ENCODE measurements around the gene GALT.

GALT gene

GRCh38 chr9:34675048-34675714 is 28.7 kb downstream of the GALT start:
- no peak overlapping the region for H3K4me3 ChIP-seq (ENCODE audit: low read depth, low read length)
- no peak for DNase-seq (ENCODE audit: low read depth, low spot score)
- ChIA-PET CTCF (interaction anchor here (0.6 to 5.0 kb wide), 7 partner anchors 9 to 41 kb away, joined by 3 to 70 read pairs (median 4); partner anchors contain the start of gene CCL19), POLR2A (no interaction called here)
- TF ChIP-seq CTCF (IDR thresholded peaks at IDR 0.05; ENCODE audit: insufficient read depth, low read length, missing control alignments): peak; percentile 87

- ChIA-PET POLR2A (no interaction called here), CTCF (interaction anchor here (0.8 to 5.0 kb wide), 6 partner anchors 9 to 25 kb away, joined by 3 to 70 read pairs (median 7); partner anchors contain the start of gene CCL19)
- DNase-seq (ENCODE audit: low read depth, low spot score): no peak
- no peak for TF ChIP-seq CTCF (IDR thresholded peaks at IDR 0.05; ENCODE audit: insufficient read depth, low read length, missing control alignments)
- no peak overlapping the region for H3K4me3 ChIP-seq (ENCODE audit: low read depth, low read length)
These were observed 29.4 kb downstream of the GALT start for GRCh38 chr9:34675869-34676268.

- no peak for DNase-seq (ENCODE audit: low read depth, low spot score)
- POLR2A ChIA-PET: no interaction called here
- CTCF ChIA-PET: interaction anchor here (1.3 to 3.5 kb wide), 3 partner anchors 18 to 20 kb away, joined by 5 to 17 read pairs (median 6); no protein-coding TSS in a partner anchor
- TF ChIP-seq CTCF (IDR thresholded peaks at IDR 0.05; ENCODE audit: insufficient read depth, low read length, missing control alignments): no peak
- H3K4me3 ChIP-seq (ENCODE audit: low read depth, low read length): no peak overlapping the region
These were observed 37.7 kb downstream of the GALT start for GRCh38 chr9:34684145-34684544.

- no peak for TF ChIP-seq CTCF (IDR thresholded peaks at IDR 0.05; ENCODE audit: insufficient read depth, low read length, missing control alignments)
- H3K4me3 ChIP-seq (ENCODE audit: low read depth, low read length): no peak overlapping the region
- ChIA-PET CTCF (interaction anchor here (2.8 to 10.0 kb wide), 2 partner anchors 9 to 16 kb away, joined by 13 to 163 read pairs; no protein-coding TSS in a partner anchor), POLR2A (no interaction called here)
- no peak for DNase-seq (ENCODE audit: low read depth, low spot score)
These were observed 38.3 kb downstream of the GALT start for GRCh38 chr9:34684816-34685215.

GRCh38 chr9:34685591-34685990 is 39.1 kb downstream of the GALT start:
- no peak for DNase-seq (ENCODE audit: low read depth, low spot score)
- TF ChIP-seq CTCF (IDR thresholded peaks at IDR 0.05; ENCODE audit: insufficient read depth, low read length, missing control alignments): no peak
- POLR2A ChIA-PET: no interaction called here
- CTCF ChIA-PET: interaction anchor here (2.8 to 10.0 kb wide), 2 partner anchors 10 to 15 kb away, joined by 13 to 163 read pairs; no protein-coding TSS in a partner anchor
- no peak overlapping the region for H3K4me3 ChIP-seq (ENCODE audit: low read depth, low read length)

- H3K4me3 ChIP-seq (ENCODE audit: low read depth, low read length): no peak overlapping the region
- TF ChIP-seq CTCF (IDR thresholded peaks at IDR 0.05; ENCODE audit: insufficient read depth, low read length, missing control alignments): no peak
- CTCF ChIA-PET: interaction anchor here (1.9 to 10.0 kb wide), 3 partner anchors 9 to 15 kb away, joined by 6 to 163 read pairs (median 13); no protein-coding TSS in a partner anchor
- DNase-seq (ENCODE audit: low read depth, low spot score): no peak
- POLR2A ChIA-PET: no interaction called here
These were observed 39.8 kb downstream of the GALT start for GRCh38 chr9:34686231-34686630.

Data from AG04449 (cell line).